Measurements from ENCODE around the gene CALR.
"Not testable (repeated sequence)": the region's sequence is repeated elsewhere in the genome, so short reads cannot be mapped to it uniquely, and the experiment has no call there.

Gene CALR

GRCh38 chr19:12953799-12954611 lies 15.6 kb downstream of the CALR start:
- no peak for DNase-seq

DNA sequence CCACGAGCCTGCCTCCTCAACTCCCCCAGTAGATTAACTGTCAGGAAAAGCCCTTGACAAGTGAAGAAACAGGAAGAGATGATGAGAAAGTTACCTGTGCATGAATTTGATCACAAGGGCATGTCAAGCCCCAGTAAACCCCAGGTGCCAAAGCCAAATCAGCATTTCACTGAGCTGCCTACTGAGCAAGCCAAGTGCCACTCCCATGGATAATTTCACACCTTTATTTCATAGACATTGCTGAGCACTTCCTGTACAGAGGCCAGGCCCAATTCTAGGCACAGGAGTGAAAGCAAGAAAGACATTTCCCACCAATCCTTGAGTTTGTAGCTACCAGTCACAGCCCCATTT lies 16.2 kb downstream of the CALR start:
- DNase-seq: no peak

DNA sequence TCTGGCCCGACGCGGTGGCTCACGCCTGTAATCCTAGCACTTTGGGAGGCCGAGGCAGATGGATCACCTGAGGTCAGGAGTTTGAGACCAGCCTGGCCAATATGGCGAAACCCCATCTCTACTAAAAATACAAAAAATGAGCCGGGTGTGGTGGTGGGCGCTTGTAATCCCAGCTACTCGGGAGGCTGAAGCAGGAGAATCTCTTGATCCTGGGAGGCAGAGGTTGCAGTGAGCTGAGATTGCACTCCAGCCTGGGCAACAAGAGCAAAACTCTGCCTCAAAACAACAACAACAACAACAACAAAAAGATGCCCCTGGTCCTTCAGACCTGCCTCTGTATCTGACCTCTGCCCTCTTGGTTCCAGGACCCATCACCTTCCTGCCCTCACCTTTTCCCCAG lies 17.2 kb downstream of the CALR start:
- DNase-seq: not testable (repeated sequence)

DNA sequence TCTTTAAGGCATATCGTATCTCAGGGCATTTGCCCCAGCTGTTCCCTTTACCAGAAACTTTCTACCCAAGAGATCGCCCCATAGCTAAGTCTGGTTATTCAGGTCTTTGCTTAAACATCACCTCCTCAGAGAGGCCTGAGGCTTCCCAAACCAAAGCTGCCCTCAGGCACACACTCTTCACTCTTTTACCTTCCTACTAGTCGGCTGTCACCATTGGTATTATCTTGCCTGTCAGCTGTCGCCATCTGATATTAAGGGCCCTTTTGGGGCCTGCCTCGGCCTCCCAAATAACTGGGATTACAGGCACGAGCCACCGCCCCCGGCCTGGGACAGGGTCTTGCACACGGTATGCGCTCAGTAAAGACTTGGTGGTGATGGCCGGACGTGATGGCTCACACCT lies 17.6 kb downstream of the CALR start:
- no peak for DNase-seq

- DNase-seq: peak; percentile 69
Observed at GRCh38 chr19:12956446-12957388, 18.3 kb downstream of the CALR start, which contains the start of gene GADD45GIP1. Gene GADD45GIP1, minus strand, starts transcription at chr19:12957223. Its CDS starts 11 bp downstream, at chr19:12957212.

GRCh38 chr19:12957389-12957952 lies 19.1 kb downstream of the CALR start:
- not testable (repeated sequence) for DNase-seq

DNA sequence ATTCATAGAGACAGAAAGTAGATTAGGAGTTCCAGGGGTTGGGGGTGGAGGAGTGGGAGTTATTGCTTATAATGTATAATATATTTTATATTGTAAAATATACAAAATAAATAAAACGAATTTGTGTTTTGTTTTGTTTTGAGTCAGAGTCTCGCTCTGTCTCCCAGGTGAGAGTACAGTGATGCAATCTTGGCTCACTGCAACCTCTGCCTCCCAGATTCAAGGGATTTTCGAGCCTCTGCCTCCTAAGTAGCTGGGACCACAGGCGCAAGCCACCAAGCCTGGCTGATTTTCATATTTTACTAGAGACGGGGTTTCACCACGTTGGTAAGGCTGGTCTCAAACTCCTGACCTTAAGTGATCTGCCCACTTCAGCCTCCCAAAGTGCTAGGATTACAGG lies 21.1 kb downstream of the CALR start:
- no peak for DNase-seq

DNA sequence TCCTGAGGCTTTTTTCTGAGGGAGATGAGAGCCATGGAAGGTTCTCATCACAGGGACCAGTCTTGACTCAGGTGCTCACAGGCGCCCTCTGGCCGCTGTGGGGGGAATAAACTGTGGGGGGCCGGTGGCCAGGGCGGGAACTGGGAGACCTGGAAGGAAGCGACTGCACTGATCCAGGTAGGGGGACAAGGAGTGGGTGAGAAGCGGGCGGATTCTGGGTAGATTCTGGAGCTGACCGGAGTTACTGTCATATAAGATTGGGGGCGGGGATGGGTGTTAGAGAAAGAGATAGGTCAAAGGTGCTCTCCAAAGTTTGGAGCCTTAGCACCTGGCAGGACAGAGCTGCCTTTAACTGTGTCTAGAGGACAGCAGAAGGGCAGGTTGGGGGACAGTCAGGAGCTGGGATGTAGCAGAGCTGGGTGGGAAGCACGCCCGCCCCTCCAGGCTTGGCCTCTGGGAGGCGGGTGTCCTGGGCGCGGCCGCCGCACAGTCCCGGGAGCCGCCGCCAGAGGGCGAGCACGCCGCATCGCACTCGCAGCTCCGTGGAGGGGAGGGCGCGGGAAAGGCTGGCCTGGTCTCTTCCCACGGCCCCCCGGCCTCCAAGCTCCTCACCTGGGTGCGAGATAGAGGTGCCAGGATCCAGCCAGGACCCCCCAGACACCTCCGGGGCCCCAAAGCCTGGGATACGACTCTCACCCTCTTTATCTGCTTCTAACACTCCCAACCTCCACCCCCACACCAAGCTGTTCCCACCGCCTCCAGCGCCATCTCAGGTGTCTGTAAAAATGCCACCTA lies 26.8 kb downstream of the CALR start:
- DNase-seq: peak; percentile 48

- no peak for DNase-seq
Observed at GRCh38 chr19:12965812-12966135, 27.4 kb downstream of the CALR start.

DNA sequence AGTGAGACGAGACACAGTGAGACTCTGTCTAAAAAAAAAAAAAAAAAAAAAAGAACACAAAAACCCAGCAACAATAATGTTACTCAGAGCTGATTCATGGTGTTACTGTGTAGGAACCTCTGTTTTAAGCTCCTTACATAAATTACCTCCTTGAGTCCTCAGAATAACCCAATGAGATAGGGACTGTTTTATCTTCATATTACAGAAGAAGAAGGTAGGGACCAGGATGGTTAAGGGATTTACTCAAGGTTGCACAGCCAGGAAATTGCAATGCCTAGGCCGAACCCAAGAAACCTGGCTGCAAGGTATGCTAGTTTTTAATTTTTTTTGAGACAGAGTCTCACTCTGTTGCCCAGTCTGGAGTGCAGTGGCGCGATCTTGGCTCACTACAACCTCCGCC lies 29.5 kb downstream of the CALR start:
- DNase-seq: no peak

GRCh38 chr19:12969292-12969988 lies 31.0 kb downstream of the CALR start, which contains the start of gene DAND5:
Gene DAND5, plus strand, starts transcription at chr19:12969576. Its CDS starts 85 bp downstream, at chr19:12969661.
- DNase-seq: peak; percentile 16

GRCh38 chr19:12970070-12970820 lies 31.8 kb downstream of the CALR start:
- DNase-seq: no peak

DNA sequence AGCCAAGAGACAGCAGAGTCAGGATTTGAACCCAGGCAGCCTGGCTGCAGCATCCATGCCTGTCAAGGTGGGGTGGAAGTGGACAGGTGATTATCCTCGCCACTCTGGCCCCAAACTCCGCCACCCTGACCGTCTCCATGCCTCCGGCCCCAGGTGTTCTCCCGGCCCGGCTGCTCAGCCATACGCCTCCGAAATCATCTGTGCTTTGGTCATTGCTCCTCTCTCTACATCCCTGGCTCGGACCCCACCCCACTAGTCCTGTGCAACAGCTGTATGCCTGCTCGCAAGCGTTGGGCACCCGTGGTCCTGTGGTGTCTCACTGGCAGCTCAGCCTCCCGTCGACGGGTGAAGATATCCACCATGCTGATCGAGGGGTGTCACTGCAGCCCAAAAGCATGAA lies 34.8 kb downstream of the CALR start:
- DNase-seq: no peak

DNA sequence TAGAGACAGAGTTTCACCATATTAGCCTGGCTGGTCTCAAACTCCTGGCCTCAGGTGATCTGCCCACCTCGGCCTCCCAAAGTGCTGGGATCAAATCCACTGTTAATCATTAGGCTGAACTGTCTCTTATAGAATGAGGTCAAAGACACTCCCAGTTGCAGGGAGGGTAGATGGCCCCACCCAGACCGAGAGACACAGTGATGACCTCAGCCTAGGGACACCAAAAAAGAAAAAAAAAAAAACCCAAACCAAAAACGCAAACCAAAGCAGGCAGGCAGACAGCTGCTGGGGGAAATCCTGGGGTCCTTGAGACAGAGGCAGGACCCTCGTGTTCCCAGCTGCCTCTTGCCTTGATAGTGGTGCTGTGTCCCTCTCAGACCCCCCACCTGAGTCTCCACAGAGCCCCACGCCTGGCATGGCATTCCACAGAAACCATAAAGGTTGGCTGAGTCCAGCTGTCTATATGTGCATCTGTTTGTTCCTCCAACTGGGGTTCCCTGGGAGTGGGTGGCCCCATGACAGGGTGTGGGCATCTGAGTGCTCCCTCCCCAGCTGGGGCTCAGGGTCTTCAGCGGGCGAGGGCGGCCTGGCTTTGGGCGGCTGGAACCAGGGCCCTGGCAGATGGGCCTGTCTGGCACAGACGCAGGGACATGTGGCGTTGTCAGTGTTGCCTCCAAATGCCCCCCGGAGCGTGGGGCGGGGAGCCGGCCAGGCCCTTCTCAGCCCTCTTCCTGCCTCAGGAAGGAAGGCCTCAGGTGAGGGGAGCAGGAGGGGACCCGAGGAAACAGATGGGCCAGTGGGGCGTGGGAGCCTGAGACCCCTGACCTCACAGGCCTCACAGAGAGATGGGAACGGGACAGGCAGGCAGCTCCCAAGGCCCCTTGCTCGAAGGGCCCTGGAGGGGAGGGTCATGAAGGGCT lies 36.2 kb downstream of the CALR start:
- no peak for DNase-seq

DNA sequence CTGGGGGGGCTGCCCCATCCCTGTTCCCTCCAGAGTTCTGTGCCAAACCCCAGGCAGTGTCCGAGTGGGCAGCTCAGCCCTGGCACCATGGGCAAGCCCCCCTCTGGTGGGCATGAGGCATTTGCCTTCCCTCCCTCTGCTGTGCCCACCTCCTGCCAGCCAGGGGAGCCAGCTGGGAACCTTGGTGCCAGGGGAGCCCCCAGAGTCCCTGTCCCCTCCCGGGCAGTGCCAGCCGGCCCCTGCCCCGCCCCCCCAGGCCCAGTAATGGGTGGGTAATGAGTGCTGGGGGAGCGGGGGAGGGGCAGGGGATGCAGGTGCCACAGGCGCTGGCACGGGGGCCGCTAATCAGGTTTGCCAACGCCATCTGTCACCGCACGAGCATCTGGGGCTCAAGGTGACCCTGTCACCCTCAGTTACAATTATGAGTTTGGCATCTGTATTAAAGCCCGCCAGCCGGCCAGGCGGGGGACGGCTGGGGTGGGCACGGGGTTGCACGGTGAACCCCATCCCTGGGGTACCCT lies 36.9 kb downstream of the CALR start:
- DNase-seq: no peak

DNA sequence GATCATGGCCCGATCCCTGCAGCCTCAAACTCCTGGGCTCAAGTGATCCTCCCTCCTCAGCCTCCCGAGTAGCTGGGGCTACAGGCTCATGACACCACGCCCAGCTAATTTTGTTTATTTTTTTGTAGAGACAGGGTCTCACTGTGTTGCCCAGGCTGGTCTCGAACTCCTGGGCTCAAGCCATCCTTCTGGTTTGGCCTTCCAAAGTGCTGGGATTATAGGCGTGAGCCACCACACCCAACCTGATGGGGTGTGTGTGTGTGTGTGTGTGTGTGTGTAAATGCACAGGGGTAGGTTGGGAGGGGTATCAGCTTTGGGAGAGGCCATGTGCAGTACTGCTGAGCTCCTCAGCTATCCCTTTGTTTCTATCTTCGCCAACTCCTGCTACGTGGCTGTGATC lies 37.7 kb downstream of the CALR start:
- not testable (repeated sequence) for DNase-seq

DNA sequence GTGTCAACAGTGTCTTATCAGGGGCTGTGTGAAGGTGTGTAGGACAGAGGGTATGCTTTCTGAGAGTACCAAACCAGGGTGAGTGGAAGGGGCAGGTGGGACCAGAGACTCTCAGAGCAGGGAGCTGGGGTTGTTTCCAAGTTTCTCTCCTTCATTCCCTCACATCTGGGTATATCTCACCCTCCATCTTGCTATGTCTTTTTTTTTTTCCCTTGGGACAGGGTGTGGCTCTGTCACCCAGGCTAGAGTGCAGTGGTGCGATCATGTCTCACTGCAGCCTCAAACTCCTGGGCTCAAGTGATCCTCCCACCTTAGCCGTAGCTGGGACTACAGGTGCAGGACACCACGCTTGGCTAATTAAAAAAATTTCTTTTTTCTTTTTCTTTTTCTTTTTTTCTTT lies 41.6 kb downstream of the CALR start:
- DNase-seq: no peak

- no peak for DNase-seq
Observed at GRCh38 chr19:12982648-12983047, 44.2 kb downstream of the CALR start.

- DNase-seq: no peak
Observed at GRCh38 chr19:12983091-12983490, 44.7 kb downstream of the CALR start.

Data from NCI-H226 (cell line).